Renal pelvis (tissue), 12 donors: ENCODE data around the gene IGFBP1. TPM values are rescaled to one million over a fixed set of nuclear protein-coding genes. Genes with fewer than 3 reads are reported as not detected.
"Not testable (repeated sequence)": the region's sequence is repeated elsewhere in the genome, so short reads cannot be mapped to it uniquely, and the experiment has no call there.

ENCODE experiments used
- DNase-seq: peaks from one replicate; pipeline ENCODE4 v3.0.0-alpha.2; 2013
- long read RNA-seq, 16 experiments: transcript quantifications; one replicate each; lab custom pipeline, GENCODE V29; 2026
- polyA plus RNA-seq, 3 donors: library from polyadenylated mRNA; unstranded; fragments of 120-200 nt; gene quantifications; one replicate each; pipeline ENCODE4 v1.2.1, GENCODE V29; 2013; ENCODE audit not compliant: insufficient read length in 3 of 3

IGFBP1 gene
- polyA plus RNA-seq: under 1 TPM; 0.40 to 0.66 (median 0.50) TPM
- long read RNA-seq, donor 1: 0 reads
- long read RNA-seq, donor 2: 0 reads
- long read RNA-seq, donor 3: 0 reads
- long read RNA-seq, donor 4: 0 reads
- long read RNA-seq, donor 5, partial matches to known transcripts: 0 of 1 reads
- long read RNA-seq, donor 5, other reads (novel, unspliced or antisense): 0 of 1 reads
- long read RNA-seq, donor 6, partial matches to known transcripts: 0 of 1 reads
- long read RNA-seq, donor 6, other reads (novel, unspliced or antisense): 0 of 1 reads
- long read RNA-seq, donor 7: 0 reads
- long read RNA-seq, donor 8: 0 reads
- long read RNA-seq, donor 9: 0 reads
- long read RNA-seq, donor 10: 0 reads
- long read RNA-seq, donor 11: 0 reads
- long read RNA-seq, donor 12: 0 reads
- long read RNA-seq, donor 13: 0 reads
- long read RNA-seq, donor 14: 0 reads
- long read RNA-seq, donor 15: 0 reads
- long read RNA-seq, donor 16: 0 reads

GRCh38 chr7:45888185-45888992, at the start of gene IGFBP1:
TSS of gene IGFBP1 (plus strand) at chr7:45888488. CDS start at chr7:45888653, 165 bp downstream.
- no peak for DNase-seq

- DNase-seq: not testable (repeated sequence)
These were observed 49.4 kb upstream of the IGFBP1 start for GRCh38 chr7:45838852-45839251.

- DNase-seq: not testable (repeated sequence)
These were observed 46.2 kb upstream of the IGFBP1 start for GRCh38 chr7:45841926-45842717.

- DNase-seq: not testable (repeated sequence)
These were observed 41.8 kb upstream of the IGFBP1 start for GRCh38 chr7:45846536-45846935.

GRCh38 chr7:45848734-45849133, 39.6 kb upstream of the IGFBP1 start:
- DNase-seq: not testable (repeated sequence)

- DNase-seq: not testable (repeated sequence)
These were observed 35.3 kb upstream of the IGFBP1 start for GRCh38 chr7:45852984-45853383.

GRCh38 chr7:45853491-45853890, 34.8 kb upstream of the IGFBP1 start:
- not testable (repeated sequence) for DNase-seq

GRCh38 chr7:45855680-45856079, 32.6 kb upstream of the IGFBP1 start:
- not testable (repeated sequence) for DNase-seq

GRCh38 chr7:45856888-45857287, 31.4 kb upstream of the IGFBP1 start:
- not testable (repeated sequence) for DNase-seq

GRCh38 chr7:45863715-45864114, 24.6 kb upstream of the IGFBP1 start:
- DNase-seq: no peak

- DNase-seq: no peak
These were observed 22.5 kb upstream of the IGFBP1 start for GRCh38 chr7:45865594-45866410.

- DNase-seq: no peak
These were observed 20.8 kb upstream of the IGFBP1 start for GRCh38 chr7:45867471-45867870.

- no peak for DNase-seq
These were observed 18.9 kb upstream of the IGFBP1 start for GRCh38 chr7:45869426-45869825.

- no peak for DNase-seq
These were observed 15.9 kb upstream of the IGFBP1 start for GRCh38 chr7:45872116-45873034.

GRCh38 chr7:45873035-45873354, 15.3 kb upstream of the IGFBP1 start, which contains the start of gene CCDC201:
TSS of gene CCDC201 (minus strand) at chr7:45873082. CDS start at chr7:45873007, 75 bp downstream.
- DNase-seq: no peak

GRCh38 chr7:45873355-45873754, 14.9 kb upstream of the IGFBP1 start:
- DNase-seq: no peak

- DNase-seq: no peak
These were observed 13.7 kb upstream of the IGFBP1 start for GRCh38 chr7:45874408-45875131.

GRCh38 chr7:45876519-45876918, 11.8 kb upstream of the IGFBP1 start:
- DNase-seq: no peak
